ENCODE results near the gene PRKN.

DNA sequence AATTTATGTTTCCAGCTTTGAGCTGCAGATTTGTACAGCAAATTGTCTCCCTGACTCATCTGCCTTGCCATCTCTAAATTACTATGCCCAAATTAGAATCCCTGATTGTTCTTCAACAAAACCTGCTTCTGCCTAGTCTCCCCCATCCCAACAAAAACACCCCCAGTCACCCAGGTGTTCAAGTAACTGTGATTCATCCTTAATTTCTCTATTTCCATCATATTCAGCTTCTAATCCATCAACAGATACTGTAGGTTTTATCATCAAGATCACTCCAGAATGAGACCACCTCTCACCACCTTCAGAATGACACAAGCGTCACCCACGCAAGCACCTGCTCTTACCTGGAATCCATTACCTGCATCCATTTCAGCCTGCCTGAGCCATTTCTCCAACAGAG, 498.5 kb downstream of the PRKN start:
- TF ChIP-seq, protein P1, sequence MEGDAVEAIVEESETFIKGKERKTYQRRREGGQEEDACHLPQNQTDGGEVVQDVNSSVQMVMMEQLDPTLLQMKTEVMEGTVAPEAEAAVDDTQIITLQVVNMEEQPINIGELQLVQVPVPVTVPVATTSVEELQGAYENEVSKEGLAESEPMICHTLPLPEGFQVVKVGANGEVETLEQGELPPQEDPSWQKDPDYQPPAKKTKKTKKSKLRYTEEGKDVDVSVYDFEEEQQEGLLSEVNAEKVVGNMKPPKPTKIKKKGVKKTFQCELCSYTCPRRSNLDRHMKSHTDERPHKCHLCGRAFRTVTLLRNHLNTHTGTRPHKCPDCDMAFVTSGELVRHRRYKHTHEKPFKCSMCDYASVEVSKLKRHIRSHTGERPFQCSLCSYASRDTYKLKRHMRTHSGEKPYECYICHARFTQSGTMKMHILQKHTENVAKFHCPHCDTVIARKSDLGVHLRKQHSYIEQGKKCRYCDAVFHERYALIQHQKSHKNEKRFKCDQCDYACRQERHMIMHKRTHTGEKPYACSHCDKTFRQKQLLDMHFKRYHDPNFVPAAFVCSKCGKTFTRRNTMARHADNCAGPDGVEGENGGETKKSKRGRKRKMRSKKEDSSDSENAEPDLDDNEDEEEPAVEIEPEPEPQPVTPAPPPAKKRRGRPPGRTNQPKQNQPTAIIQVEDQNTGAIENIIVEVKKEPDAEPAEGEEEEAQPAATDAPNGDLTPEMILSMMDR (IDR thresholded peaks at IDR 0.05) = no peak
- no peak for TF ChIP-seq POLR2A (IDR thresholded peaks at IDR 0.05)
